Stimulated activated CD4-positive, alpha-beta T cell treated with anti-CD3 and anti-CD28 coated beads, Interleukin-1b, Interleukin-23, amount 100 ng/mL, for 1 hour (primary cell): Measurements from ENCODE around the gene BICD2.

ENCODE experiments used
- DNase-seq, 2 donors: peaks; one replicate each; pipeline ENCODE4 v3.0.0-alpha.2; 2020; ENCODE audit warnings: low read depth in 2 of 2

BICD2 gene

GRCh38 chr9:92668746-92669526 is 95.7 kb downstream of the BICD2 start:
- no peak for DNase-seq

- no peak for DNase-seq
Measured at GRCh38 chr9:92666912-92667532, 97.6 kb downstream of the BICD2 start.

- DNase-seq: no peak
Measured at GRCh38 chr9:92666236-92666635, 98.4 kb downstream of the BICD2 start.

GRCh38 chr9:92665836-92666235 is 98.8 kb downstream of the BICD2 start:
- no peak for DNase-seq

GRCh38 chr9:92664394-92665152 is 100.1 kb downstream of the BICD2 start:
- no peak for DNase-seq

GRCh38 chr9:92663951-92664350 is 100.7 kb downstream of the BICD2 start:
- DNase-seq: no peak

- no peak for DNase-seq
Measured at GRCh38 chr9:92663126-92663525, 101.5 kb downstream of the BICD2 start.

GRCh38 chr9:92661743-92662142 is 102.9 kb downstream of the BICD2 start:
- no peak for DNase-seq
